ENCODE measurements around the gene UBE2E2. TPM values are rescaled to one million over a fixed set of nuclear protein-coding genes. Genes with fewer than 3 reads are reported as not detected.

The UBE2E2 gene
- total RNA-seq, 1 donor from 2014 or later: 42.4 TPM

DNA sequence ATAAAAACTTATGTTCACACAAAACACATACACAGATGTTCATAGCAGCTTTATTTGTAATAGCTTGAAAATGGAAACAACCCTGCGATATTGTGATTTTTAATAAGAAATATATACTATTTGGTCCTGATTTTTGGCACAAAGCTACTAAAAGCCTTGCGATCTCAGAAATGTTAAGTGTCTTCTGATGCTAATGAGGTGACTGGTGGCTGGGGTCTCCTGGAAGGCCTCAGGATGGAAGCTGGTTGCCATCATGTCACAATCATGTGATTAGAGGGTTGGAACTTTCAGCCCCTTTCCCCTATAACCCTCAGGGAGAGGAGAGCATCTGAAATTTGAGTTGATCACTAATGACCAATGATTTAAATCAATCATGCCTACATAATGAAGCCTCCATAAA, 324.2 kb downstream of the UBE2E2 start:
- peaks cover 4% of the 10 kb centered on the region for H3K36me3 Mint-ChIP-seq (ENCODE audit: unreplicated experiment)
- H3K27ac Mint-ChIP-seq (ENCODE audit: unreplicated experiment): no peak overlapping the region
- H3K27me3 Mint-ChIP-seq (ENCODE audit: unreplicated experiment): no peaks in the 10 kb centered on the region
- no peaks in the 10 kb centered on the region for H3K9me3 Mint-ChIP-seq (ENCODE audit: unreplicated experiment)
- no peak overlapping the region for H3K4me3 Mint-ChIP-seq (ENCODE audit: unreplicated experiment)
- no peaks in the 10 kb centered on the region for H3K4me1 Mint-ChIP-seq (ENCODE audit: unreplicated experiment)
- no peak for DNase-seq (ENCODE audit: extremely low spot score, unreplicated experiment)
- TF ChIP-seq, protein P1, sequence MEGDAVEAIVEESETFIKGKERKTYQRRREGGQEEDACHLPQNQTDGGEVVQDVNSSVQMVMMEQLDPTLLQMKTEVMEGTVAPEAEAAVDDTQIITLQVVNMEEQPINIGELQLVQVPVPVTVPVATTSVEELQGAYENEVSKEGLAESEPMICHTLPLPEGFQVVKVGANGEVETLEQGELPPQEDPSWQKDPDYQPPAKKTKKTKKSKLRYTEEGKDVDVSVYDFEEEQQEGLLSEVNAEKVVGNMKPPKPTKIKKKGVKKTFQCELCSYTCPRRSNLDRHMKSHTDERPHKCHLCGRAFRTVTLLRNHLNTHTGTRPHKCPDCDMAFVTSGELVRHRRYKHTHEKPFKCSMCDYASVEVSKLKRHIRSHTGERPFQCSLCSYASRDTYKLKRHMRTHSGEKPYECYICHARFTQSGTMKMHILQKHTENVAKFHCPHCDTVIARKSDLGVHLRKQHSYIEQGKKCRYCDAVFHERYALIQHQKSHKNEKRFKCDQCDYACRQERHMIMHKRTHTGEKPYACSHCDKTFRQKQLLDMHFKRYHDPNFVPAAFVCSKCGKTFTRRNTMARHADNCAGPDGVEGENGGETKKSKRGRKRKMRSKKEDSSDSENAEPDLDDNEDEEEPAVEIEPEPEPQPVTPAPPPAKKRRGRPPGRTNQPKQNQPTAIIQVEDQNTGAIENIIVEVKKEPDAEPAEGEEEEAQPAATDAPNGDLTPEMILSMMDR (IDR thresholded peaks at IDR 0.05): no peak

DNA sequence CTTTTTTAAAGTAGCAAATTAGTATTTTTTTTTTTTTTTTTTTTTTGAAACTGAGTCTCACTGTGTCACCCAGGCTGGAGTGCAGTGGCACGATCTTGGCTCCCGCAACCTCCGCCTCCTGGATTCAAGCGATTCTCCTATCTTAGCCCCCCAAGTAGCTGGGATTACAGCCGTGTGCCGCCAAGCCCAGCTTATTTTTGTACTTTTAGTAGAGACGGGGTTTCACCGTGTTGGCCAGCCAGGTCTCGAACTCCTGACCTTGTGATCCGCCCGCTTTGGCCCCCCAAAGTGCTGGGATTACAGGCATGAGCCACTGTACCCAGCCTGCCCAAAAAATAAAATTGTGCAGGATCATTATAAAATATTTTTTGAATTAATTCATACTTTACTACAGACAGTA, 330.5 kb downstream of the UBE2E2 start:
- DNase-seq (ENCODE audit: extremely low spot score, unreplicated experiment): no peak
- H3K36me3 Mint-ChIP-seq (ENCODE audit: unreplicated experiment): peaks cover 2% of the 10 kb centered on the region
- no peaks in the 10 kb centered on the region for H3K9me3 Mint-ChIP-seq (ENCODE audit: unreplicated experiment)
- H3K4me1 Mint-ChIP-seq (ENCODE audit: unreplicated experiment): no peaks in the 10 kb centered on the region
- no peak overlapping the region for H3K4me3 Mint-ChIP-seq (ENCODE audit: unreplicated experiment)
- TF ChIP-seq, protein P1 (IDR thresholded peaks at IDR 0.05): no peak
- H3K27me3 Mint-ChIP-seq (ENCODE audit: unreplicated experiment): no peaks in the 10 kb centered on the region
- no peak overlapping the region for H3K27ac Mint-ChIP-seq (ENCODE audit: unreplicated experiment)

DNA sequence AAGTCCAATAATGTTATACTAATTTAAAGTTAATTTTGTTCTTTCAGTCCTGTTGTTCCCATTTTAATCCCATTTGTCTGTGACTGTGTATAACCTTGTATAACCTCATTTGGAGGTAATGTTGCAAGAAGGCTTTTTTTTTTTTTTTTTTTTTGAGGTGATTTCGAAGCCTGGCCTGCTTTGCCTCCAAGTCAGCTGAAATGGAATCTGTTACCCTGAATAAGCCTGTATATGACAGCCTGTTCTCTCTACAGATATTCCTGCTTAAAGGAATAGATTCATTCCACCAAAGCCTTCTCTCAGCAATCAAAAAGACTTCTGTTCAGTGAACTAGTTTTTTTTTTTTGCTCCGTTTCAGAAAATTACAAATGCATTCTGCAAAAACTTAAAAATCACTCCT, 330.9 kb downstream of the UBE2E2 start:
- TF ChIP-seq, protein P1 (IDR thresholded peaks at IDR 0.05): no peak
- Mint-ChIP-seq H3K4me1 (ENCODE audit: unreplicated experiment) (no peaks in the 10 kb centered on the region), H3K9me3 (ENCODE audit: unreplicated experiment) (no peaks in the 10 kb centered on the region), H3K27me3 (ENCODE audit: unreplicated experiment) (no peaks in the 10 kb centered on the region), H3K4me3 (ENCODE audit: unreplicated experiment) (no peak overlapping the region), H3K36me3 (ENCODE audit: unreplicated experiment) (peaks cover 2% of the 10 kb centered on the region), H3K27ac (ENCODE audit: unreplicated experiment) (no peak overlapping the region)
- DNase-seq (ENCODE audit: extremely low spot score, unreplicated experiment): no peak

DNA sequence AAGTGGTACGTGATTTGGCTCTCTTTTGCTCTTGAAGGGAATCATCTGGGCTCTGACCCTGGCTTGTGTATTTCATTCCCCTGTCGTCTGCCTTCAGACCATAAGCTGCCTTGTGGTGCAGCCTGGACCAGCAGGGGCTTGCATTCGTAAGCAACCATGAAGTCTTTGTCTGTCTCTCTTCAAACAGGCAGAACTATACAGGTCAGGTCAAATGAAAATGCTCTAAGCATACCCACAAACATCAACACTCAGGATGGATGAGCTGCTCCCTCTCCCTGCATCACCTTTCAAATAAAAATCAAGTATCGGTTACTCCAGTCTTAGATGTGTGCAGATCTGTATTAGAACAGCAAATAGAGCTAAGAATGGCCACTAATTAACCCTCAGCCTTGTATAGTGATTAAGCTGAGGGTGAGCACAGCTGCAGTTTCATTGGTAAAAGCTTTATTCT, 334.0 kb downstream of the UBE2E2 start:
- Mint-ChIP-seq H3K4me3 (ENCODE audit: unreplicated experiment) (no peak overlapping the region), H3K36me3 (ENCODE audit: unreplicated experiment) (peaks cover 2% of the 10 kb centered on the region), H3K9me3 (ENCODE audit: unreplicated experiment) (no peaks in the 10 kb centered on the region), H3K4me1 (ENCODE audit: unreplicated experiment) (no peaks in the 10 kb centered on the region), H3K27ac (ENCODE audit: unreplicated experiment) (no peak overlapping the region), H3K27me3 (ENCODE audit: unreplicated experiment) (no peaks in the 10 kb centered on the region)
- DNase-seq (ENCODE audit: extremely low spot score, unreplicated experiment): no peak
- TF ChIP-seq, protein P1 (IDR thresholded peaks at IDR 0.05): no peak

DNA sequence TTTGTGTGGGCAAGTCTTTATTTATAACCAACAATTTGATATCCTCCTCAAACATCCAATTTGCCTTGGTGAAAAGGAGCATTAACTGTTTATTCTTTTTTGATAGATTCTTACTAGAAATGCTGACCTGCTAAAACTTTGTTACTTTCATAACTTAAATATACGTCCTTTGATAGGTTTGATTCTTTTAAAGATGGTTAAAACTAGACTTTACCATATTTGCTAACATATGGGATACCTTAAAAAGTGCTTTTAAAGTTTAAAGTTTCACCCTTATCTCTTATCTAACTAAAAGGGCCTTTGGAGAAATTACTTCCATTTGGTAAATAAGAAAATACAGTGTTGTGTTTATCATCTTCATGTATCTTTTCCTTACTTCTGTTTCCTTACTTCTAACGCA, 336.1 kb downstream of the UBE2E2 start:
- no peaks in the 10 kb centered on the region for H3K9me3 Mint-ChIP-seq (ENCODE audit: unreplicated experiment)
- no peaks in the 10 kb centered on the region for H3K27me3 Mint-ChIP-seq (ENCODE audit: unreplicated experiment)
- H3K4me1 Mint-ChIP-seq (ENCODE audit: unreplicated experiment): no peaks in the 10 kb centered on the region
- no peak for DNase-seq (ENCODE audit: extremely low spot score, unreplicated experiment)
- H3K27ac Mint-ChIP-seq (ENCODE audit: unreplicated experiment): no peak overlapping the region
- H3K36me3 Mint-ChIP-seq (ENCODE audit: unreplicated experiment): peaks cover 1% of the 10 kb centered on the region
- TF ChIP-seq, protein P1 (IDR thresholded peaks at IDR 0.05): no peak
- no peak overlapping the region for H3K4me3 Mint-ChIP-seq (ENCODE audit: unreplicated experiment)
